GM12873 (cell line): ENCODE data around the gene ADAMTS20.

ENCODE experiments used
- CTCF ChIP-seq: IDR thresholded peaks from 2 replicates; pipeline ENCODE4 v1.5.1; 2012; ENCODE audit warnings: low read depth, mild to moderate bottlenecking, moderate library complexity, low read length, control low read depth; ENCODE audit not compliant: insufficient read depth; ENCODE audit errors: missing control alignments

ADAMTS20 gene

GRCh38 chr12:43315961-43316360, 236.0 kb downstream of the ADAMTS20 start:
- TF ChIP-seq CTCF = no peak

GRCh38 chr12:43312991-43313505, 239.0 kb downstream of the ADAMTS20 start:
- TF ChIP-seq CTCF = no peak

GRCh38 chr12:43310596-43310995, 241.4 kb downstream of the ADAMTS20 start:
- TF ChIP-seq CTCF = no peak

GRCh38 chr12:43309959-43310358, 242.0 kb downstream of the ADAMTS20 start:
- TF ChIP-seq CTCF = no peak

GRCh38 chr12:43308776-43309175, 243.2 kb downstream of the ADAMTS20 start:
- TF ChIP-seq CTCF = no peak

GRCh38 chr12:43307126-43307525, 244.9 kb downstream of the ADAMTS20 start:
- no peak for TF ChIP-seq CTCF

GRCh38 chr12:43306066-43306465, 245.9 kb downstream of the ADAMTS20 start:
- TF ChIP-seq CTCF = no peak

- TF ChIP-seq CTCF = no peak
Observed at GRCh38 chr12:43305065-43305464, 246.9 kb downstream of the ADAMTS20 start.
